HG02885 (cell line): ENCODE results near the gene PIH1D2.
A peak's percentile ranks its signal among the peaks of the same experiment; 100 is the strongest.
"Not testable (repeated sequence)": the region's sequence is repeated elsewhere in the genome, so short reads cannot be mapped to it uniquely, and the experiment has no call there.

ENCODE experiments used
- ATAC-seq: cut with Tn5 transposase; IDR thresholded peaks from one replicate; pipeline ENCODE4 v1.9.1; 2021; ENCODE audit warnings: mild to moderate bottlenecking; ENCODE audit not compliant: unreplicated experiment, poor library complexity

The PIH1D2 gene, protein sequence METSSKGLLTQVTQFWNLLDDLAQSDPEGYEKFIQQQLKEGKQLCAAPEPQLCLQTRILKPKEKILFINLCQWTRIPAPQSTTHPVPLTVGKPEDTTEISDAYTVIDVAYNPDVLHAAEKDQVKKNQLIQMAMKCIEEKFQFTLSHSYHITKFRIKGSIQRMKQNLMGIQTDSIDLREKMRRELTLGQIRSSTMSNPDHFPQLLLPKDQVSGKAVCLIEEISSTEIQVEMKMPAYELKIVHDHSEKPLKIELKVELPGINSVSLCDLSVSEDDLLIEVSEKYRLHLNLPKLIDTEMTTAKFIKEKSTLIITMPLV

DNA sequence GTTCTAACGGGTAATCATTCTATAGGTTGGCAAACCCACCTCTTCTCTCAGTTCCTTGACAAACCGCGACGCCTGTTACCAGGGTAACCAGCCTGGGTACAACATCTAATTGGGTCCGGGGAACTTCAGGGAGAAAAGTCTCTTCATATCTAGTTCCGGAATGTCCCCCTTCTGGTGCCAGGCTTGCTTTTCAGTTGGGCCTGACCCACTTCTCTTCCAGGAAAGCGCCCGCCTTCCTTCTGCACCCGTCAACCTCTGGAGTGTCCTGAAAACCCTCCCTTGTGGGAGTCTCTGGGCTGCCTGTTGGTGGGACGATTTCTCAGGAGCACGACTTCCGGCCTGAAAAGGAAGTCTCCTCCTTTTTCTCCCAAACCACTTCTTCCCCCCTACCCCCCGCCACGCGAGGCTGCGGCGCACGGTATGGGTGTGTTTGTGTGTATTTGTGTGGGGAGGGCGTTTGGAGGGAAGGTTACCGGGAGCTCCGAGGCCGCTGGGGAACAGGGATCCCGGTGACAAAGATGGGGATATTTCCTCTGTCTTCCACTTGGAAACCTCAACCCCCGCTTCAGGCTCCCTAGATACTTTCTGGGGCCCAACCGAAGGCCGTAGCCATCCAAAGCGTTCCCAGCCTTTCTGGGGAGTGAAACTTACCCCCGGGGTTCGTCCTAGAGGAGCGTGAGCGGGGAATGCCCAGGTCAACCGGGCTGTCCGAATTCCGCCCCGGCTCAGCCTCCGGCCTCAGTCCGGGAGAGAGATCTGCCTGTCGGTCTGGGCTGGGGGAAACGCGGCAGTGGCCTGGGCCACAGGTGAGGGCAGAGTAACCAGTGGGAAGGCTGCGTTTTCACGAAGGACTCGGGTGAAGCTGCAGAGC is at the start of gene PIH1D2, which contains the start of gene NKAPD1:
Gene PIH1D2, minus strand, starts transcription at position 77 of the 871 bp plus-strand sequence. CDS start 843 bp downstream, outside the sequence.
Gene NKAPD1, plus strand, starts transcription at position 359 of the 871 bp plus-strand sequence. CDS start 1,276 bp downstream, outside the sequence.
- ATAC-seq = peak; percentile 90

DNA sequence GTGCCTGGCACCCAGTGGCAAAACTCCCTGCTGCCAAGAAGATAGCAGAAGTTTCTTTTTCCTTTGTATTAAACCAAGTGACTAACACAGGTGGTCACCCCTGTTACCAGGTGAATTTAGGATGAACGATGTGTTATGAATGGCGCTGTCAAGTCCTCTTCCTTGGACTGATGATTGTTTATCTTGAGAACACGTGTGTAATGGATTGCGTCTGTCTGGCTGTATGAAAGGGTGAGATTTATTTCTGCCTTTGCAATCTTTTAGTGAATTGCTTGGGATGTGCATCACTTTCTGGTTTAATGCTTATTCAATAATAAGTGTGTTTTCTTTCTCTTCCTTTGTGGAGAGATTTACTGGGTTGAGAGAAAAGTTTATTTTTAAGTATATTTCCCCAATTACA is 49.3 kb upstream of the PIH1D2 start:
- no peak for ATAC-seq

DNA sequence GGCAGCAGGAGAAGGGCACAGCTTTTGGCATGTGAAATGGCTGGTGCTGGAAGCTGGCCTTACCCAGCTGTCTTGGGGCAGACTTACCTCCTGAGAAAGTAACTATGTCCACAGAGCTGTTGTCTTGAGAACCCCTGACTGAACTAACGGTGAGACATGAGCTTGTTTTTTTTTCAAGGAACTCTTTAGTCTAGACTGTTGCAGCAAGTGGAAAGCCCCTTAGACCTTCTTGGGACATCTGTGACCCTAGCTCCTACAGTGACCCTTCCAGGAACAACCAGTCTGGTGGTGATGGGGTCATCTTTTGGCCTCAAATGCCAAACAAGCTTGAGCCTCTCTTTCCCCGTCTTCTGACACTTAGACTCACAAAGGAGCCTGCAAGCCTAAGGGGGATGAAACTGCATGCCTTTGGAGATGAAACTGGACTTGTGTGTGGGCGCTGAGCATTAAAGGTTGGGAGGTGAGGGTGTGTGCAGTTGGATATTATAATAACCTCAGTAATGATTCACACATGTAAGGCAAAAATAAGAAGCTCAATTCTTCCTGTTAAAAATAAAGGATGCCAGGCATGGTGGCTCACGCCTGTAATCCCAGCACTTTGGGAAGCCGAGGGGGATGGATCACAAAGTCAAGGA is 48.3 kb upstream of the PIH1D2 start:
- no peak for ATAC-seq

DNA sequence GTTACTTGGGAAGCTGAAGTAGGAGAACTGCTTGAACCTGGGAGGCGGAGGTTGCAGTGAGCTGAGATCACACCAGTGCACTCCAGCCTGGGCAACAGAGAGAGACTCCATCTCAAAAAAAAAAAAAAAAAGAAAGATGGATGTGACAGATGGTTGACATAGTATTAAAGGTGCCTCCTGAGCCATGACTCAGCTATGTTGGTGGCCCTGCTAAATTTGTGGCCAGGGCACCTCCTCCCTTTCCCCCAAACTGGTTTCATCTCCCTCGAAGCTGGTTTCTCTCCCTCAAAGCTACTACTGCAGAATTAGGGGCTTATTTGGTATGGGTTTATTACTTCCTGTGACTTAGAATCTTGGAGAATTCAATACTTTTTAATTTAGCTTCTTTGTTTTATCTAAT is 44.4 kb upstream of the PIH1D2 start:
- ATAC-seq = no peak

DNA sequence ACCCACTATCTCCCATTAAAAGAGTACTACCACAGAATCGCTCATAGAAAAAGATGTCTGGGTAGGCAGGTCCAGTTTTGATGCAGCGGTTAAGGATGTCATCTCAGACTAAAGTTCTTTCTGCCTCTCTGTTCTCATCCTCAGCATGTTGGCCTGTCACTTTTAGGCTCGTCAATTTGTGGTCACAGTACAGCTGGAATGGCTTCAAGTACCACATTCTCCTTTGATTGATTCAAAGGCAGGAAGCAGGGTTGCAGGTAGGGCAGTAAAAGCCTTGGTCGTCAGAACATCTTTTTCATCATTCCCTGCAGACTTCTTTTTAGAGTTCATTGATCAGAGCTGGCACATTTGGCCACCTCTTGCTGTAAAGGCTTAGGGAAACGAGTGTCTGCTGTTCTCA is 41.6 kb upstream of the PIH1D2 start:
- ATAC-seq = no peak

DNA sequence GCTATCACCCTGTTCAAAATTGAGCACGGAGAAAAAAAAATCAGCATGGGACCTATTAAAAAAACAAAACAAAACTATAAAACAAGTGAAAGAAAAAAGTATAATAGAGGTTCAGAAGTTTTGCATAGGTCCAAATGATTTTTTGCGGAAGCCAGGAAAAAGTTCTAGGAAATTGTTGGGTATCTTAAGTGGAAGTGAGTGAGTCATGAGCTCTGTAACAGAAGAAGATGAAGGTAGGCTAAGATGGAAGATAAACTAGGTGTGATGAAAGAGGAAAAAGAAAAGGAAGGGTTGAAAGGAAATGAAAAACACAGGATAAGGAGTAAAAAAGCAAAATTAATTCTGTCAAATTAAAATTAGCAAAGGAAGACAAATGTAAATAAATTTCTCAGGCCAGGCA is 40.6 kb upstream of the PIH1D2 start:
- ATAC-seq = no peak

DNA sequence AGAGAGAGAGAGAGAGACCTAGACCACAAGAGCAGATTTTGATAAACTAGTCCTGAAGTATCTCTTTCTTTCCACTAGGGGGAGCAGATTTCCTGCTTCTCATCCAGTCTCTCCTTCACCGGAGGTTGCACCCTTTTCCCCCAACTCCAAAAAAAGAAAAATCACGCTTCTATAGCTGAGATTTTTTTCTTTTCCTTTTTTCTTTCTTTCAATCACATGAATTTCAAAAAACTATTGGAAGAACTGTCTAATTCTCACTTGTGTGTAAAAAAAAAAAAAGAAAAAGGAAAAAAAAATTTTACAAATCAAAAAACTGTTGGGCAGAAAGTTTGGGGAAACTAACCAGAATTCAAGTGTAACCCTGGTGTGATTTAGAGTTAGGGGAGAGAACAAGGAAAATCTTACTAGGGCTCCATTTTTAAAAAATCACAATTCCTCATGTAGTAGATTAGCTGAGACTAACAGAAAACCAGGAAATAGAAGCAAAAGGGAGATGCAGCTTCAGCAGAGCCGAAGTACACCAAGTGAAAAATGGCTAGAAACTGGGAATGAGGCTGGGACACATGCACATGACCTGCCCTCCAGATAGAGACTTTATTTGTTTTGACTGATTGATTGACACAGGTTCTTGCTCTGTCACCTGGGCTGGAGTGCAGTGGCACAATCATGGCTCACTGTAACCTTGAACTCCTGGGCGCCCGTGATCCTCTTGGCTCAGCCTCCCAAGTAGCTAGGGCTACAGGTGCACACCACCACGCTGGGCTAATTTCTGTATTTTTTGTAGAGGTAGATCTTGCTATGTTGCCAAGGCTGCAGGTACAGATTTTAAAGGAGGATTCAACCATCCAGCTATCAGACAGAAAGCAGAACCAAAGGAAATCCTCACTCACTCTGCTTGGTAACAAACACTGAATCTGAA is 40.0 kb upstream of the PIH1D2 start:
- ATAC-seq = no peak

DNA sequence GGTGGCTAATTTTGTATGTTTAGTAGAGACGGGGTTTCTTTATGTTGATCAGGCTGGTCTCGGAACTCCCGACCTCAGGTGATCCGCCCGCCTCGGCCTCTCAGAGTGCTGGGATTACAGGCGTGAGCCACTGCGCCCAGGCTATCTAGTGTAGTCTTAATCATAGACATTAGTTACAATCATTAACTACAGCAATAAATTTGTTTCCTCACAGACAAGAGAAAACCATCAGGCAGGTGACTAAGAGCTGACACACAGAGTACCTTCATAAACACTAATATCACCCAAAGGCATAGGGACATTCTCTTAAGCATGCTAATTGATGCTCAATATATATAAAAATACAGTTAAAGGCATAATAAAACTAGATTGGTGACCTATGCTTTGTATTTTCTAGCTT is 32.3 kb upstream of the PIH1D2 start:
- no peak for ATAC-seq

DNA sequence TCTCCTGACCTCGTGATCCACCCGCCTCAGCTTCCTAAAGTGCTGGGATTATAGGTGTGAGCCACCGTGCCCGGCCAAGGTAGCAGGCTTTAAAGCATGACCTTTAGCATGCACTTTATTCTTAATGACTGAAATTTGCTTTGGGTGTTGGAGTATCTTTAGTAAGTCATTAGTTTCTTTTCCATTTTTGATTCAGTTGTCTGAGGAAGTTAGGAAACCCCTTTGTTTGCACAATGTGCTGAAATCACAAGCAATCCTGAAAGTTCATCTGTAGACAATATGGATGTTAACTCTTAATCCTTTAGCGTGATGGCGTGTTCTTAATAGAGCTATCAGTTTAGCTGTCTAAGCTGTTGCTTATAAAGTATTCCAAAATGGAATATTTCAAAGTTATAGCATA is 29.6 kb upstream of the PIH1D2 start:
- no peak for ATAC-seq

DNA sequence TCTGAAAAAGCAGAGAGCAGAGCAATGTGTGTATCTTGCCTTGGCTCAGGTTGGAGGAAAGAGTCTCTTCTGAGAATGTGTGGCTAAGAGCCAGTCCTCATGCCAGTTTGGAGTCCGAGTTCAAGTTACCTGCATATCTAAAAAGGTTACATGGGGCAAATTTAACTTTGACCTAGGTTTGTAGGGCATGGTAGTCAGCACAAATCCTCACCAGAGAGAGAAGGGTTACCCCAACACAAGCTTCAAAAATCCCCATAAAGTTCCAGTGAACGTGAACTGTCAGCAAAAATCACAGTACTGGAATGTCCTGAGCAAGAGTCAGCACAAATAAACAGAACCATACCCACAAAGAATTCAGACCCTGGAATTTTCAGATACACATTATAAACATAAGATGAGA is 26.6 kb upstream of the PIH1D2 start:
- no peak for ATAC-seq

DNA sequence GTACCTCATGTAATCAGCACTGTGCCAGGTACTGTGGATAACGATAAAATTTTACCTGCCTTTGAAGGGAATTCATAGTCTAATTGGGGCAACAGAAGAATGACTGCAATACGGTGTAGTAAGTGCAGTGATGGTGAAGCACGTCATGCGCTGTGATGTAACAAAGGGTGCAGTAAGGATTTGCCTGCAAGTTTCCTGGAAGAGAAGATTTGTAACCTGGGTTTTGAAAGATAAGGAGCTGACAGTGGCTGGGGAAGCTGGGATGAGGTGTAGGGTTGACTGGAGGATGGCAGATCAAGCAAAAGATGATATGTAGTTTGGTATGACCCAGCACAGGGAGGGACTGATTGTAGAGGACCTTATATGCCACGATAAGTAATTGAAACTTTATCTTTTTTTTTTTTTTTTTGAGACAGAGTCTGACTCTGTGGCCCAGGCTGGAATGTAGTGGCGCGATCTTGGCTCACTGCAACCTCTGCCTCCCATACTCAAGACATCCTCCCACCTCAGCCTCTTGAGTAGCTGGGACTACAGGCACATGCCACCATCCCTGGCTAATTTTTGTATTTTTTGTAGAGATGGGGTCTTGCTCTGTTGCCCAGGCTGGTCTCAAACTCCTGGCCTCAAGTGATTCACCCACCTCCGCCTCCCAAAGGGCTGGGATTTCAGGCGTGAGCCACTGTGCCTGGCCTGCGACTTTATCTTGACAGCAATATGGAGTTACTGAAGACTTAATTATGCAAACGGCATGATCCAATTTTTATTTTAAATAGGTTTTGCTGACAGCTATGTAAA is 24.1 kb upstream of the PIH1D2 start:
- no peak for ATAC-seq

DNA sequence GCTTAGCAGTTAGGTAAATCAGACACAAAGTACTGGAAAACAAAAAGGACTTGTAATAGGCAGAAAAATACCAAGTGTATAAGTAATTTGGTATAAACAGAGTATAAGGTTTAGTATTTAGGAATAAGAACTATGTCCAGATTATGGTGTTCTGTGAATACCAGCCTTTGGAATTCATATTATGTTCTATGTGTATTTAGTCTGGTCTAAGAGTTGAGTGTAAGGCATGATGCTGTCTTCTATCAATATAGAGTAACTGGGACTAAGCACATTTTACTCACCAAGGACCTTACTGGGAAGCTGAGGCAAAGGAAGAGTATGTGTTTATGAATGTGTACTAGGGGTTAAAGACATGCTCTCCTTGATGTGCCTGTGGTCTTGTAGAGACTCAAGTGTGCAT is 22.4 kb upstream of the PIH1D2 start:
- ATAC-seq = no peak

DNA sequence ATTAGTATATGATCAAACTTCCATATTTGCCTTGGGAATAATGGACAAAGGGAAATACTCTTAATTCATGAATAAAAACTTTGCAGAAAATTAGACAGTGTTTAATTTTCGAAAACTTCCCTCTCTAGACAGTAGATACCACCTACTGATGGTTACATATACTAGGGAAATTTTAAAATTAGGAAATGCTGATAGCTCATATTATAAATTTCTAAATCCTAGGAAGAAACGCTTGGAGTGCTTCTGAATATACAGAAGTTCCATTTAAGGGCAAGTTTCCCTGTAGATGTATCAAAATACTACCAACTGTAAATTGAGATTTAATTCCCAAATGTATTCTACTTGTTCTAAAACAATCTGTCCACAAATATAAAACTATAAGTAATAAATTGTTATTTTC is 21.5 kb upstream of the PIH1D2 start:
- ATAC-seq = not testable (repeated sequence)

DNA sequence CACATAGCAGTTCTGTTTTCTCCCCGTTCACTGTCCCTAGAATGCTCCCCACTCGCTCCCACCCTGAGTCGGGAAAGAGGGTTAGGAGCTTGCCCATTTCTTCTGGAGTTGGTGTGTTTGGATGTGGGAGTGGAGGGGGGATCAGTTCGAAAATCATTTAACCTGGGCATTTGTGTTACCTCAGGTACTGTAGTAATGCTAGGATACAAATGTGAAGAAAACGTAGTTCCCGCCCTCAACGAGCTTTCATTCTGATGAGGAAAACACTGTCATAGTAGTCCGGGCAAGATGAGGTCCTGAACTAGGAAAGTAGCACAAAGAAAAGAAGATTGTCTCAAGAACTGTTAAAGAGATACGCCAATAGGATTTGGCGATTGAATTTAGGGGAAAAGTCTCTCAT is 13.4 kb upstream of the PIH1D2 start:
- ATAC-seq = no peak

DNA sequence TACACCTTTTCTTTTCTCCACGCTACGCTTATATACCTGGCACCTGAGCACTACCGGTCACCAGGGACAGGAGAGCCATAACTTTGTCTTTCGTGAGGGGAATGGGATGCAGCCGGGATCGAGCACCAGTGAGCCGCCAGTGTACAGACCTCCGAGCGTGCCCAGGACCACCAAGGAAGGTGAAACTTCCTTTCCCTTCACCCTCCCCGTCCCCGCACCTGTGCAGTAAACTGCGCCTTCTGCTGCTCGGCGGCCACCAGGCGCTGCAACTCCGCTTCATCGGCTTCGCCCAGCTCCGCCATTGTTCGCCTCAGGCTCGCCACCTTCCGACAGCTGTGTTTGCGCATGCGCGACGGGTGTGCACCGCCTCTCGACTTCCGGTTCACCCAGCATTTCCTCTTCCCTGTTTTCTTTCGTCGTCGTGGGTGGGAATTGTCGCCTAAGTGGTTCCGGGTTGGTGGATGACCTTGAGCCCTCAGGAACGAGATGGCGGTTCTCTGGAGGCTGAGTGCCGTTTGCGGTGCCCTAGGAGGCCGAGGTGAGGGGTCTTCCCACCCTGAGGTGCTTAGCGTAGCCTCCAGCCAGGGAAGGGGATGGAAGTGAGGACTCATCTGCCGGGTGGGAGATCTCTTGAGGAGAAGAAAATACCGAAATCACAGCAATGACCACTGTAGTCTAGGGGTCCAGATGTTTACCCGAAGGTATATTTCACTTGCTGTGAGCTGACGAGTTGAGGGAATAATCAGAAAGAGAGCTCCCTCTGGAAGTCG is 12.8 kb upstream of the PIH1D2 start, which contains the start of the genes SDHD and TIMM8B:
Gene SDHD, plus strand, starts transcription at position 452 of the 770 bp plus-strand sequence. Its CDS starts 35 bp downstream, at position 487.
Gene TIMM8B, minus strand, starts transcription at position 335 of the 770 bp plus-strand sequence. Its CDS starts 33 bp downstream, at position 302.
- peak; percentile 92 for ATAC-seq

DNA sequence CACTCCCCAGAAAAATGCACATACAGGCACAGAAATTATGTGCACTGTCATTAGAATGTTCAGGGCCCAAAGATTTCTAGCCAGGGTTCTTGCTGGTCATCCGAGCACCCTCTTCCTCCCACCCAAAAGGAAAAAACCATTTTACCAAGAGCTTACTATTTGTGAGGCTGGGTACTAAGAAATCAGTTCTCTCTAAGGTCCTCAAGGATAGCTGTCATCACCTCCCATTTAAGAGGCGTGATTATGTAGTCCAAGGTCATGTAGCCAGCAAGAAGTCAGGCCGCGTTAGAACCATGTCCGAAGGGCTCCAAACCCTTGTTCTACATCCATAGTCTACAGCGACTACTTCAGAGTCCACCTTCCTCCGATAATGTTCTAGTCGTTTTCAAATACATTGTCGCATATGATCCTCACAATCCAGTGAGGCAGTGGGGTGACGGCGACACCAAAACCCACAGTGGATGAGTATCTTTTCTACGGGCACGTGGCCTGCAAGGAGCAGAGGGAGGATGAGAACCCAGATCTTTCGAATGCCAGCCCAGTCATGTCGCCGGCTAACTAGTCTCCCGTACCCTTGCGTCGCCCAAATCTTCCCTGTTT is 12.1 kb upstream of the PIH1D2 start:
- ATAC-seq = peak; percentile 34

DNA sequence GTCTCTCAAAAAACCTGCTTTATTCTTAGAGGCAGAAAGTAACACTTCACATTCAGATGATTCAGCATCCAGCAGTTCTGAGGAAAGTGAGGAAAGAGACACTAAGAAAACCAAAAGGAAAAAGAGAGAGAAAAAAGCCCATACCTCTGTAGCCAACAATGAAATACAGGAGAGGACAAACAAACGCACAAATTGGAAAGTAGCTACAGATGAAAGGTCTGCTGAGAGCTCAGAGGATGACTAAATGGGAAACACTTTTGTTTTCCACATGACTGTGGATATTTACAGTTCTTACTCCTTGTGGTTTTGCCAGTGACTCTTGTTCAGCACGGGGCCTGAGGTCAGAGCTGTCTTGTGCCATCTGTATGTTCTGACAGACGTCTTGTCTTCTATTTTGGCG is 8.9 kb upstream of the PIH1D2 start:
- ATAC-seq = no peak

DNA sequence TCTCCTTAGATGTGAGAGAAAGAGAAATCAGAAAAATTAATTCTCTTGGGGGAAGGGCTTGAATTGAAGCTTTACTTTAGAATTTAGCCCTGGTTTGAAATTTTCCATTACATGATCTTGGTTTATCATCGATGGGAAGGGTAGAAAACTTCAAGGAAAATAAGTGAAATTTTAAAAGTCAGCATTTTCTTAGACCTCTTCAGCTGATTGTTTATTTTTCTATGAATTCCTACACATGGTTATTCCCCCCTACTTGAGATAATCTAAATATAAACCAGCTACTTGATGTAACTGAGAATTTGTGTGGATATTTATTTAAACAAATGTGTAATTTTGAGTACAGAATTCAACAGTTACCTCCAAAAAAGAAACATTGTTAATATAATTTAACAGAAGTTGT is 10.9 kb downstream of the PIH1D2 start:
- no peak for ATAC-seq
